CD4-positive, alpha-beta T cell treated with Interleukin-4 for 1 hour (primary cell): ENCODE results near the gene ENAH.
"Not testable (repeated sequence)": the region's sequence is repeated elsewhere in the genome, so short reads cannot be mapped to it uniquely, and the experiment has no call there.

Experiments
- DNase-seq, 2 donors: peaks; one replicate each; pipeline ENCODE4 v3.0.0-alpha.2; 2020 to 2022

The ENAH gene

GRCh38 chr1:225642177-225642576 is 10.7 kb downstream of the ENAH start:
- no peak for DNase-seq

GRCh38 chr1:225638853-225639252 is 14.1 kb downstream of the ENAH start:
- DNase-seq: no peak

- DNase-seq: no peak
Measured at GRCh38 chr1:225637651-225638199, 15.2 kb downstream of the ENAH start.

- not testable (repeated sequence) for DNase-seq
Measured at GRCh38 chr1:225636992-225637391, 15.9 kb downstream of the ENAH start.

GRCh38 chr1:225635649-225636048 is 17.3 kb downstream of the ENAH start:
- DNase-seq: no peak

GRCh38 chr1:225632836-225633235 is 20.1 kb downstream of the ENAH start:
- DNase-seq: not testable (repeated sequence)

- no peak for DNase-seq
Measured at GRCh38 chr1:225631021-225631663, 21.8 kb downstream of the ENAH start.

GRCh38 chr1:225629483-225629882 is 23.4 kb downstream of the ENAH start:
- DNase-seq: no peak

GRCh38 chr1:225628794-225629193 is 24.1 kb downstream of the ENAH start:
- not testable (repeated sequence) for DNase-seq

- DNase-seq: no peak
Measured at GRCh38 chr1:225627304-225627947, 25.5 kb downstream of the ENAH start.

GRCh38 chr1:225626698-225627097 is 26.2 kb downstream of the ENAH start:
- no peak for DNase-seq

GRCh38 chr1:225617956-225618355 is 35.0 kb downstream of the ENAH start:
- no peak for DNase-seq

- DNase-seq: no peak
Measured at GRCh38 chr1:225617479-225617878, 35.4 kb downstream of the ENAH start.

- not testable (repeated sequence) for DNase-seq
Measured at GRCh38 chr1:225615403-225615790, 37.5 kb downstream of the ENAH start.

- DNase-seq: no peak
Measured at GRCh38 chr1:225613006-225613405, 39.9 kb downstream of the ENAH start.

GRCh38 chr1:225612287-225612686 is 40.6 kb downstream of the ENAH start:
- no peak for DNase-seq

GRCh38 chr1:225611537-225612223 is 41.2 kb downstream of the ENAH start:
- DNase-seq: no peak

- no peak for DNase-seq
Measured at GRCh38 chr1:225610539-225610938, 42.4 kb downstream of the ENAH start.

GRCh38 chr1:225608014-225608796 is 44.7 kb downstream of the ENAH start:
- DNase-seq: no peak

GRCh38 chr1:225607355-225607754 is 45.6 kb downstream of the ENAH start:
- DNase-seq: no peak

- DNase-seq: no peak
Measured at GRCh38 chr1:225603538-225604354, 49.2 kb downstream of the ENAH start.

- no peak for DNase-seq
Measured at GRCh38 chr1:225602590-225603206, 50.2 kb downstream of the ENAH start.
